SW480 (cell line): Measurements from ENCODE around the gene ABHD8.

Source experiments
- DNase-seq: peaks from one replicate; pipeline ENCODE4 v3.0.0-alpha.2; 2016; ENCODE audit warnings: low spot score

Gene ABHD8

GRCh38 chr19:17333611-17334413, 30.6 kb upstream of the ABHD8 start:
- DNase-seq: peak; percentile 55

DNA sequence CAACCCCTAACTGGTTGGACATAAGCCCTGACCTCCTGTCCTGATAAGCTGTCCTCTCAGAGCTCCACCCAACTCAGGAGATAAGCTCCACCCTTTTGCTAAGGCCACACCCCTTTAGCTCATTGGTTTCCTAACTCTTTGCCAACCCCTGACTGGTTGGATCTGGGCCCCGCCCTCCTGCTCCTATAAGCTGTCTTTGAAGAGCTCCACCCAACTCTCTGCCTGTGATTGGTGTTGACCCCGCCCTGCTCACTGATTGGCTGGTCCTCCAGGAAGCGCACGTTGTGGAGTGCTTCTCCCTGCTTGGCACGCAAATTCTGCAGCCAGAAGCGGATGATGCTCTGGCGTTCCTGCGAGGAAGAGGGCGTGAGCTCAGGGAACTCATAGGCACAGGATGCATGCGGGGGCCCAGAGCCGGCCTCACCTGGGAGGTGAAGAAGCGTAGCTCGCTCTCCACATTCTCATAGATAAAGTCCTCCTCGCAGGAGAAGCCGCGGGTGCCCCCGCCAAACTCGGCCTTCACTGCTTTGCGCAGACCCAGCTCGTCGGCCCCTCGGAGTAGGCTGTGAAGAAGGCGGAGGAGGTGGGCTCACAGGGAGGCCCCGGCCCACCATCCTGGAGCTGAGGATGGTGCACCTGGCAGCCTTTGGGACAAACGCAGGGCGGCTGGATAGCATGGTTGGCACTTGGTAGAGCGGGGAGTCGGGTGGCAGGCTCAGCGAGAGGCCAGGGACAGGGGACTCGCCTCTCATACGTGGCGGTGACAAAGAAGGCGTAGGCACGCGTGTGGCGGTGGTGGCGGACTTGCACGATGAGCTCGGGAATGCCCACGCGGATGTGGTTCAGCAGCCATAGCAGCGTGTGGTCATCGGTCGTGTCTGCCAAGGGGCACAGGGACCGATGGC, 29.7 kb upstream of the ABHD8 start:
- peak; percentile 89 for DNase-seq

DNA sequence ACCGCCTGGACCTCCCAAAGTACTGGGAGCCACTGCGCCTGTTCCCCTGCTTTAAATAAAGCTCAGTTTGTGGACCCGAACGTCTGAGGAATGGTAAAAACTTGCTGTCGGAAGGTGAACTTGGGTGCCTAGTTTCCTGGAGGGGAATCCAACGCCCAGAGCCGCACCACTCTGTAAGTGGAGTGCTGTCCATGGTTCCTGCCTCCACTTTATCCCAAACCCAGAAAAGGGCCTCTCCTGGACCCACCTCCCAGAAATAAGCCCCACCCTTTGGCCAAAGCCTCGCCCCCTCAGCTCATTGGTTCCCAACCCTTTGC, 29.1 kb upstream of the ABHD8 start:
- DNase-seq: no peak

DNA sequence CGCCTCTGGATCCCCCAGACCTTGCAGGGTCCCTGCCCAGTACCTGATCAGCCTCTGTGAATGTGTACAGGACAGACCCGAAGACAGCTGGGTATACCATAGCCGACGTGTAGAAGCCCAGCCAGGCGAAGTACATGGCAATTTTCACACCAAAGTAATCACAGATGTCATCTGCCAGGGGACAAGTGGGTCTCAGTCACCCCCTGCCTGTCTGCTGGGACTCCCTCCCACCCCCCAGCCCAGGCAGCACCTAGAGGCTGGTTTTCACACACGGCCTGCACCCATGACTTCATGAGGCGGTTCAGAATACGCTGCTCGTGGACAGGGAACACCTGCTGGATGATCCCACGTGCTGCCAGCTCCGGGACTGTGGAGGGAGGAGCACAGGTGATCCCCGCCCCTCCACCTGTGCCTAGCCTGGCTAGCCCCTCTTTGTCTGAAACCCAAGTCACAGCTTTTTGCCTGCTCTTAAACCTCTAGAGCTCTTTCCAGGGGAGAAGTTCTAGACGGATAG, 27.9 kb upstream of the ABHD8 start:
- peak; percentile 40 for DNase-seq

GRCh38 chr19:17330262-17331044, 27.2 kb upstream of the ABHD8 start:
- DNase-seq: no peak

DNA sequence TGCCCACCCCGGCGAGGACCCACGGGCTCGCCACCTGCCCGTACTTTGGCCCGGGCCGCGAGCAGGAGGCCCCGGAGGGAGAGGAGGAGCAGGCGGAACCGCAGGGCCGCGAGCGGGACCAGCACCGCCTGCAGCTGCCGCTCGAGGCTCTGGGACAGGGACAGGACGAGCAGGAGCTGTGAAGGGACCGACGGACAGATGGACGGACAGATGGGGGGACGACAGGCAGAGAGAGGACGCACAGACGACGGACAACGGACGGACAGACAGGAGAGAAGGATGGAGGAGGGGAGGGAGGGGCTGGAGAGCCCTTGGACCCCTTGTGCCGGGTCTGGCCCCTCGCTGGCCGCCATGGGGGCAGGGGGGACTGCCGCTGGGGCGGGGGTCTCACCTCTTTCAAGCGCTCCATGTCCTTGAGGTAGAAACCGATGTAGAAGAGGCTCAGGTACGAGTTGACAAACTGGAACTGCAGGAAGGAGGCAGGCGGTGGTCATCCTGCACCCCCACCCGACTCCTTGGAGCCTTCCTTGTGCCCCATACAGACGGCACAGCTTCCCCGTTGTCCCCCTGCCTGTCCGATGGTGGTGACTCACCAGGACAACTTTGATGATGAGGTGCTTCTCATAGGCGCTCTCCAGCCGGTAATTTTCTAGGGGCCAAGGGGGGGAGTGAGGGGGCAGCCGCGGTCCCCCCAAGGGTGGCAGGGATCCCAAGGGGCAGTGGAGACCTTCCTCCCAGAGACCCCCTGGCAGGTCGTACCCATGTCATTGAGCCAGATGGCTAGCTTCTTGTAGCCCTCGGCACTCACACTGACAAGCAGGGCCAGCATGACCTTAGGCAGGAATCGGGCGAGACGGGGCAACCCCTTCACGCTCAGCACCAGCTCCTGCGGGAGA, 26.4 kb upstream of the ABHD8 start:
- DNase-seq: no peak

DNA sequence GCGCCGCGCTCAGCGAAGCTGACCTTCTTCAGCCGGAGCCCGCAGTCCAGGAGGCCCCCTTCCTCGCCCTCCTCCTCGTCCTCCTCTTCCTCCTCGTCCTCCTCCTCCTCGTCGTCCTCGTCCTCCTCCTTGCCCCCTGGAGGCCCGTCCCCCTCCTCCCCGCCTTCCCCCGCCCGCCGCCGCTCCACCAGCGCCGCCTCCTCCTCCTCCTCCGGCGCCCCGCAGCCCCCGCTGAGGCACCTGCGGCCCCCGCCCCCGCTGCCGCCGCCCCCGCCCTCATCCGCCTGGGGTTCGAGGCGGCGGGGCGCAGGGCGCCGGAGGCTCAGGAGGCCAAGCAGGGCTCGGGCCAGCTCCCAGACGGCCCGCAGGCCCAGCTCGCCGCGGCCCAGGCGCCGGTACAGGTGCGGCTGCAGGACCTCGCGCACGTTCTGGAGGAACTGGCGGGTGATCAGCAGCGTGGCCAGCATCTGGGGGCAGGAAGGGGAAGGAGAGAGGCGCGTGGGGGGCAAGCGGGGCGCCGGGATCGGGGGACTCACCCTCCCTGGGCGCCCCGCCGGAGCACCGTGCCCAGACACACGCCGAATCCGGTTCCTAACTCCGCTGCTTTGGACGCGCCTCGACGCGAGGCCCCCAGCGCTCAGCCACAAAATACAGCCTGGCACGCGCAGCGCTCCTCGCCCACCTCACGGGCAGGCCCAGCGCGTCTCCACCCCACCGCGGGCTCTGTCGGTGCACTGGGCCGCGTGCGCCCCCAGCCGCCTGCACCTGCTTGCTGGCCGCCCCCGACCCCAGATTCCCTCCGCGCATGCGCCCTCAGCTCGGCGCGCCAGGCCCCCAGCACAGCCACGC, 25.5 kb upstream of the ABHD8 start:
- no peak for DNase-seq

DNA sequence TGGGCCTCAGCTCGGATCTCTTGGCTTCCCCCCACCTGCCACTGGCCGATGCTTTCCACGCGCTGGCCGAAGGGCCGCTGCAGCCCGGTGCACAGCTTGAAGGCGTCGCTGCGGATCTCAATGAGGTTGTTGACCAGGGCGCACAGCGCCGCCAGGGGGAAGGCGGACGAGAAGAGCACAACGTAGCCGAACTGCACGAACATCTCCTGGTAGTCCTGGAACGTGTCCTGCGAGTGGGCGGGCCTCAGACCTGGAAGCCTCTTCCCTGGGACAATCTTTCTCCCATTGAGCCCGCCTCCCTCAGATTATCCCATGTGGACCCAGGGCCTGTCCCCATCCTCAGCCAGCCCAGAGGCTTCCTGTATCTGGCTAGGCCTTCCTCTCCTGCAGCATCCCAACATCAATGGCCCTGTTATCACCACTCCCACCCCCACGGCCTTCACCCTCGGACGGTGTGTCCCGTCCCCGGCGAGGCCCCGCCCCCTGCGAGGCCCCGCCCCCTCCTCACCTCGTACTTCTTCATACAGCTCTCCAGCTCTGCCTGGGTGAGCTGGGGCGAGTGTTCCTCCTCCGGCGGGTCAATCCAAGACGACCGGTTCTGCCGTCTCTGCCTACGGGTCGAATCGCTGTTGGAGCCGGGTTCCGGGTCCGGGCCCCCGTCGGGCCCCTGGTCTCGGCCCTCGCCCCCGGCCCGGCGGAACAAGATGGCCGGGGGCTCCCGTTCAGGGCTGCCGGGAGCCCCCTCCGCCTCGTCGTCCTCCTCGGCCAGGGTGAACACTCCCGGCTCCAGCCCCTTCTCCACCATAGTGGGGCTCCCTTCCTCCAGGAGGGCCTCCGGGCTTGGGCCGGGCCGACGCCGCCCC, 24.7 kb upstream of the ABHD8 start:
- no peak for DNase-seq

- no peak for DNase-seq
Observed at GRCh38 chr19:17327068-17327653, 23.9 kb upstream of the ABHD8 start.

DNA sequence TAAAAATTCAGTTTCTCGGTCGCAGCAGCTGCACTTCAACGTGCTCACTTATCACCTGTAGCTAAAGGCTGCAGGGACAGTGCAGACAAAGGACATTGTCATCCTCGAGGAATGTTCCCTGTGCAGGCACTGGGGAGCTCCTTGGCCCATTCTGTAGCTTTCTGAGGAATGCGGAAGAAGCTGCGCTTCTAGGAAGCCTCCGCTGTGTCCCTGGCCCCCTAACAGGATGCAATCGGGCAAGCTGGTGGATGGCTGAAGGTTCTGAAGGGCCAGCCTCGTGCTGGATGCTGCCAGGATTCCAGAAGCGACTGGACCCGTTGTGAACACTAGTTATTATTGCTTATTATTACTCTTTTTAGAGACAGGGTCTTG, 23.4 kb upstream of the ABHD8 start:
- DNase-seq: no peak

- no peak for DNase-seq
Observed at GRCh38 chr19:17325881-17326594, 22.8 kb upstream of the ABHD8 start.

DNA sequence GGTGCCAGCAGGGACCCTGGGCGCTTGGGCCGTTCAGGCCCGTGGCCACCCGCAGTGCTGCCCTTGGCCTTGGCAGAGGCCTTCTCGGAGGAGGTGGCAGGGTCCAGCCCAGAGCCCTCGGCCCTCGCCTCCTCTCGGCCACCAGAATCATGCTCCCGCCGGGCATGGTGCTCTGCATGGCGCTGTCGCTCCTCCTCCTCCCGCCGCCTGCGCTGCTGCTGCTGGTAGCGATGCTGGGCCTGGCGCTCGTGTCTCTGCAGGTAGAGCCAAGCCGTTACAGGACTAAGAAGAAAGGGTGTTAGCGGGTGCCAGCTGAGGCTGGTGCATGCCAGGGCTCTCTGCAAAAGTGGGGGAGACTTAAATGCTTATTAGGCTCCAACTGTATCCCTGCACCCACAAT, 21.9 kb upstream of the ABHD8 start:
- DNase-seq: no peak

DNA sequence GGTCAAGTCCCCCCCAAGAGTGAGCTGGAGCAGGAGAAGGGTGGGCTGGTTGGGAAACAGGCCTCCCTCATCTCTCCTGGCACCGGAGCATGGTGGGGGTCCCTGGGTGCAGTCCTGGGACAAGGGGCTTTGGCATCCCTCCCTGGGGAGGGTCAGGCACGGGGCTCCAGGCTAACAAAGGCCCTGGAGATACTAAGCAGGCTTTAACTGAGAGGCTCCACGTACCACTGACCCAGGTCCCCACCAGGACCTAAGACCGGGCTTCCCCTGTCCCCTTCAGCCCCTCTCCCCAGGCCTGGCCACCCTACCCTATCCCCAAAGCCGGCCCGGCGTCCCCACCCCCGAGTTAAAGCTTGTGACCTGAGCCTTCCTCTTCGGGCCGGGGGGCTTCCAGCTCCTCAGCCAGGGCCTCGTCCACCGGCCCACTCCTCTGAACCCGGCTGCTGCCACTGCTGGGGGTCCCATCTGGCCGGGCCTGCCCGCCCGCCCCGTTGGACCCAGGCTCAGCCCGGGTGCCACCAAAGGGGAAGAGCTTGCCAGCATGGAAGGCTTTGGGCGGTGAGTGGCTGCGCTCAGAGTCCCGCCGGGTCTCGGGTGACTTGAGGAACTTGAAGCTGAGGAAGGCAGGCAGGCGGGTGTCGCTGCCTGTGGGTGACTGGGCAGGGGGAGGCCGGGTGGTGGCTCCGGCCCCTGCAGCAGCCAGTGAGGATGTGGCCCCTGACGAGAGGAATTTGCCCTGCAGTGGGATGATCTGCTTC, 21.3 kb upstream of the ABHD8 start:
- DNase-seq: no peak

DNA sequence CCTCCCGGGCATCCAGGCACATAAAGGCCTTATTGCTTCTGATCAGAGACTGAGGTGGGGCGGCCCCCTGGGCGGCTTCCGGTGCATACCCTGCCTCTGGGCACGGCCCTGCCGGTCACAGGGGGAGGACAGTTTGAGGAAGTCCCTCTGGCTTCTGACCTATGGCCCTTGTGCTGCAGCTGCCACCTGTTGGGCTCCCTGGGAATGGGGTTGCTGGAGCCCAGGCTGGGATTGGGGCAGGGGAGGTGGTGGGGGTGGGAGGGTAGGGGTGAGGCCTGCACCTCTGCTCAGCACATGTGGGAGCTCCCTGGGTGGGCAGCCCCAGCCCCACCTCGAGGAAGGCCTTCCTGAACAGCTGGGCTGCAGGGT, 20.7 kb upstream of the ABHD8 start:
- DNase-seq: no peak

GRCh38 chr19:17323300-17323963, 20.2 kb upstream of the ABHD8 start:
- no peak for DNase-seq

DNA sequence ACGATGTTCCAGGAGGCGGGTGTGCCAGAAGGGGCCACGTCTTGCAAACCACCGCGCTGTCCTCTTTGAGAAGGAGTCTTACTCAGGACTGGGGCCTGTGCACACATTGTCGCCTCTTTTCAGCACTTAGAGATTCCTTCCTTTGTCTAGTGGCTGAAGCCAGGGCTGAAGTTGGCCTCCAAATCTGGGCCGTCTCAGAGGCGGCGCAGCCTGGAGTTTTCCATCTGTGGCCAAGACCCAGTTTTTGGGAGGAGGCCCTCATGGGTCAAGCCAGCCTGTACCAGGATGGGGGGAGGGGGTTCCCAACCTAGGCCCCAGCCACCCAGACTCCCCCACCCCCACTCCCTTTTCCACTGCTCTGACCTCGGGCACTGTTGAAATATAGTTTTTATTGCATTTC, 19.6 kb upstream of the ABHD8 start:
- DNase-seq: no peak
